ENCODE results near the gene FERMT1. TPM values are rescaled to one million over a fixed set of nuclear protein-coding genes. Genes with fewer than 3 reads are reported as not detected.

FERMT1 gene
- total and polyA plus RNA-seq, 2 experiments from 2014 or later: 16.2 to 18.3 TPM

- TF ChIP-seq CTCF (conservative IDR thresholded peaks at IDR 0.05; ENCODE audit: low read depth in 2 of 2): no peak
- TF ChIP-seq ZNF114 (CRISPR knock-in tag; IDR thresholded peaks at IDR 0.05): no peak
- no peak for TF ChIP-seq ETS1 (IDR thresholded peaks at IDR 0.05)
- TF ChIP-seq STAT1 (IDR thresholded peaks at IDR 0.05; ENCODE audit: unreplicated experiment): no peak
- TF ChIP-seq REST (IDR thresholded peaks at IDR 0.05; ENCODE audit: unreplicated experiment): no peak
- TF ChIP-seq NANOG (IDR thresholded peaks at IDR 0.05; ENCODE audit: borderline replicate concordance): no peak
- TF ChIP-seq POLR2AphosphoS5 (IDR thresholded peaks at IDR 0.05; ENCODE audit: low read depth): no peak
Measured at GRCh38 chr20:6041808-6042265, 81.0 kb downstream of the FERMT1 start (continued).

- Mint-ChIP-seq H3K4me1 (peaks cover 5% of the 10 kb centered on the region; the same call in 1 of the 3 replicates), H3K9me3 (no peaks in the 10 kb centered on the region), H3K27me3 (ENCODE audit: insufficient read depth, low read depth, poor library complexity) (peaks cover 15% of the 10 kb centered on the region), H3K36me3 (ENCODE audit: low read depth) (peaks cover 31% of the 10 kb centered on the region), H3K27ac (no peak overlapping the region), H3K4me3 (no peak overlapping the region)
- peaks cover 9% of the 10 kb centered on the region for H3K36me3 ChIP-seq (ENCODE audit: insufficient read depth)
- H2AFZ ChIP-seq: no peak overlapping the region
- H3K4me1 ChIP-seq (ENCODE audit: insufficient read depth): peaks cover 7% of the 10 kb centered on the region
- DNase-seq (ENCODE audit: low spot score) (peak; percentile 50), ATAC-seq (peak; percentile 87)
- H3K79me2 ChIP-seq (replicated peaks; ENCODE audit: insufficient read depth): no peaks in the 10 kb centered on the region
- H3K4me2 ChIP-seq: no peak overlapping the region
- no peaks in the 10 kb centered on the region for H3F3A ChIP-seq (replicated peaks; ENCODE audit: low read depth)
- H3K27ac ChIP-seq (ENCODE audit: low read depth): no peak overlapping the region
- peaks cover 5% of the 10 kb centered on the region for H3K9me2 ChIP-seq (ENCODE audit: insufficient read depth)
- H3K4me3 ChIP-seq: no peak overlapping the region
- no peak for TF ChIP-seq POLR2AphosphoS5 (IDR thresholded peaks at IDR 0.05; ENCODE audit: low read depth)
- peak; percentile 12 for TF ChIP-seq REST (IDR thresholded peaks at IDR 0.05; ENCODE audit: unreplicated experiment)
- H3K27me3 ChIP-seq (ENCODE audit: insufficient read depth): no peaks in the 10 kb centered on the region
- H4K20me1 ChIP-seq (replicated peaks; ENCODE audit: insufficient read depth): peaks cover 15% of the 10 kb centered on the region; the same call in 1 of the 2 replicates
Measured at GRCh38 chr20:6040958-6041807, 81.6 kb downstream of the FERMT1 start.

Measured in GM23338 (cell line).